Measurements from ENCODE around the gene NRAP. TPM values are rescaled to one million over a fixed set of nuclear protein-coding genes. Genes with fewer than 3 reads are reported as not detected.

NRAP gene
- total RNA-seq, 4 donors from 2014 or later, result 0.07 to 0.37 TPM; not detected in 2

DNA sequence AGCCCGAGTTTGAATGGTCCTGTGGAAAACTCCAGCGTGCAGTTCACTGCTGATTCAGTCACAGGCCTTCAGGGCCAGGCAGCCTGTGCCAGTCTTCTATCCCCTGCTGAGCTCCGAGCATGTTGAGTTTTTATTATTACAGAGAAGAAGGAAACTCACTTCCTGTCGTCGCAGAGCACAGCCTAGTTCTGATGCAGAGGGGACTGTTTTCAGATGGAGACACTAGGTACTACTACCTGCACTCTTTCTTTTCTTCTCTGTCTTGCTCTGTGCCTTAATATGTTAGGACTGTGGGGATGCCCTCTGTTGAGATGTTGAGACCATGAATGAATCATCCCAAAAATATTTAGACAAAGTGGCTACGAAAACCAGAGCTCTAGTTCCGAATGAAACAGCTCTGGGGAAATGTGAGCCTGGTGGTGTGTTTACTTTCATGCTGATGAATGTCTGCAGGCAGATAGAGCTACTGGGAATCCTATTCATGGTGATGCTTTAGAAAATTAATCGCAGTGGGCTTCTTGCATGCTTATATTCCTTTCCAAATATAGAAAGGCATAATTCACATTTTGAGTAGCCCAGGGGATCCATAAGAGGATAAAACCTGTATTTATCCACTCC, 45.5 kb upstream of the NRAP start:
- DNase-seq, result no peak
- no peaks in the 10 kb centered on the region for H3K9me3 ChIP-seq
- H3K27ac ChIP-seq, result no peak overlapping the region
- no peaks in the 10 kb centered on the region for H3K36me3 ChIP-seq
- H3K27me3 ChIP-seq, result no peaks in the 10 kb centered on the region
- intact Hi-C loops (cut with DNase I; ENCODE audit: low total_unique reads), result no loop called here
- TF ChIP-seq, protein P1, sequence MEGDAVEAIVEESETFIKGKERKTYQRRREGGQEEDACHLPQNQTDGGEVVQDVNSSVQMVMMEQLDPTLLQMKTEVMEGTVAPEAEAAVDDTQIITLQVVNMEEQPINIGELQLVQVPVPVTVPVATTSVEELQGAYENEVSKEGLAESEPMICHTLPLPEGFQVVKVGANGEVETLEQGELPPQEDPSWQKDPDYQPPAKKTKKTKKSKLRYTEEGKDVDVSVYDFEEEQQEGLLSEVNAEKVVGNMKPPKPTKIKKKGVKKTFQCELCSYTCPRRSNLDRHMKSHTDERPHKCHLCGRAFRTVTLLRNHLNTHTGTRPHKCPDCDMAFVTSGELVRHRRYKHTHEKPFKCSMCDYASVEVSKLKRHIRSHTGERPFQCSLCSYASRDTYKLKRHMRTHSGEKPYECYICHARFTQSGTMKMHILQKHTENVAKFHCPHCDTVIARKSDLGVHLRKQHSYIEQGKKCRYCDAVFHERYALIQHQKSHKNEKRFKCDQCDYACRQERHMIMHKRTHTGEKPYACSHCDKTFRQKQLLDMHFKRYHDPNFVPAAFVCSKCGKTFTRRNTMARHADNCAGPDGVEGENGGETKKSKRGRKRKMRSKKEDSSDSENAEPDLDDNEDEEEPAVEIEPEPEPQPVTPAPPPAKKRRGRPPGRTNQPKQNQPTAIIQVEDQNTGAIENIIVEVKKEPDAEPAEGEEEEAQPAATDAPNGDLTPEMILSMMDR (IDR thresholded peaks at IDR 0.05), result no peak
- no peak for TF ChIP-seq POLR2A (IDR thresholded peaks at IDR 0.05)
- no peak overlapping the region for H3K4me3 ChIP-seq
- no peaks in the 10 kb centered on the region for H3K4me1 ChIP-seq

DNA sequence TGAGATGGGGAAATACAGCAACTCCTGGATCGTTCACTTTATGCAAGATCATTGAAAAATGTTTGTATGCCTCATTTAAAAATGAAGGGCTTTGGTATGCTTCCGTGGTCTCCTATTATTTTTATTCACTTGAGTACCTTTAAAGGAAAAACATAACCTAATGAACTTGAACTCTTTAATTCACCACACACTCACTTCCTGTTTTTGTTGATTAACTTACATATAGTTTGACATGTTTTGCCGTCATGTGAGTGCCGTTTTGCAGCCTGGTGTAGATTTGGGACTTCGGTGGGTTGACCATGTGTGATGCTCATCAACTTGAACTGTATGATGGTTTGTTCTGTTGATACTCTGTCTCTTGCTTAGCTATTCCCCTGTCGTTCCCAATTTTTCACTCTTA, 44.8 kb upstream of the NRAP start:
- Histone ChIP-seq H3K9me3 (no peaks in the 10 kb centered on the region), H3K27me3 (no peaks in the 10 kb centered on the region), H3K4me3 (no peak overlapping the region), H3K36me3 (no peaks in the 10 kb centered on the region), H3K27ac (no peak overlapping the region), H3K4me1 (no peaks in the 10 kb centered on the region)
- TF ChIP-seq, protein P1 (IDR thresholded peaks at IDR 0.05), result no peak
- no peak for TF ChIP-seq POLR2A (IDR thresholded peaks at IDR 0.05)
- intact Hi-C loops (cut with DNase I; ENCODE audit: low total_unique reads), result no loop called here
- DNase-seq, result no peak

DNA sequence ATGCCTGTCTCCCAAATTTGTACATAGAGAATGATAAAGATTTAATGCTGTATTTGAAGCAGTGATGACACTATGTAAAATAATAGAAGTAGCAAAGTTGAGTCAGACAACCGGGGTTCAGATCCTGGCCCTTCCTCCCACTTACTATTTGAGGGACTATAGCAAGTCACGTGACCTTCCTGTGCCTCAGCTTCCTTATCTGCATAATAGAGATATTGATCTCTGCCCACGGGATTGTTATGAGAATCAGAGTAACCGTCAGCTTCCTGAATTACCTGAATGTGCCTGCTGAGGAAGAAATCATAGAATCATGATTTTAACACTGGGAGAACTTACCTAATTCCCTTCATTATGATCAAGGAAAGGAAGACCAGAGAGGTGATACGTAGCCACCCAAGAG, 42.8 kb upstream of the NRAP start:
- no peaks in the 10 kb centered on the region for H3K27me3 ChIP-seq
- DNase-seq, result no peak
- H3K36me3 ChIP-seq, result no peaks in the 10 kb centered on the region
- no peaks in the 10 kb centered on the region for H3K4me1 ChIP-seq
- H3K9me3 ChIP-seq, result no peaks in the 10 kb centered on the region
- intact Hi-C loops (cut with DNase I; ENCODE audit: low total_unique reads), result no loop called here
- TF ChIP-seq, protein P1 (IDR thresholded peaks at IDR 0.05), result no peak
- no peak for TF ChIP-seq POLR2A (IDR thresholded peaks at IDR 0.05)
- H3K4me3 ChIP-seq, result no peak overlapping the region
- H3K27ac ChIP-seq, result no peak overlapping the region

DNA sequence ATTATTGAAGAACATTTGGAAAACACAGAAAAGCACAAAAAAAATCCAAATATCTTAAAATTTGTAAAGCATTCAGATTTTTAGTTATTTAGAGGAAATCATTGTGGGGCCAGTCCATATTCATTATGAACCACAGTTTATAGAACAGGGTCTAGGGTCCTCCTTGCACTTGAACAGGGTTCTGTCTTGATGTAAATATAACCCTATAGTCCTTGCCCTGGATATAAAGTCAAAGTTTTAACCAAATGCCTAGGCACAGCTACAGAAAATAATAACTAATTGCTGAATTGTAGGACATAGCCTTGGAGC, 41.5 kb upstream of the NRAP start:
- no peak overlapping the region for H3K27ac ChIP-seq
- intact Hi-C loops (cut with DNase I; ENCODE audit: low total_unique reads), result no loop called here
- no peaks in the 10 kb centered on the region for H3K27me3 ChIP-seq
- H3K36me3 ChIP-seq, result no peaks in the 10 kb centered on the region
- no peak overlapping the region for H3K4me3 ChIP-seq
- no peaks in the 10 kb centered on the region for H3K9me3 ChIP-seq
- TF ChIP-seq, protein P1 (IDR thresholded peaks at IDR 0.05), result no peak
- TF ChIP-seq POLR2A (IDR thresholded peaks at IDR 0.05), result no peak
- H3K4me1 ChIP-seq, result no peaks in the 10 kb centered on the region
- no peak for DNase-seq

DNA sequence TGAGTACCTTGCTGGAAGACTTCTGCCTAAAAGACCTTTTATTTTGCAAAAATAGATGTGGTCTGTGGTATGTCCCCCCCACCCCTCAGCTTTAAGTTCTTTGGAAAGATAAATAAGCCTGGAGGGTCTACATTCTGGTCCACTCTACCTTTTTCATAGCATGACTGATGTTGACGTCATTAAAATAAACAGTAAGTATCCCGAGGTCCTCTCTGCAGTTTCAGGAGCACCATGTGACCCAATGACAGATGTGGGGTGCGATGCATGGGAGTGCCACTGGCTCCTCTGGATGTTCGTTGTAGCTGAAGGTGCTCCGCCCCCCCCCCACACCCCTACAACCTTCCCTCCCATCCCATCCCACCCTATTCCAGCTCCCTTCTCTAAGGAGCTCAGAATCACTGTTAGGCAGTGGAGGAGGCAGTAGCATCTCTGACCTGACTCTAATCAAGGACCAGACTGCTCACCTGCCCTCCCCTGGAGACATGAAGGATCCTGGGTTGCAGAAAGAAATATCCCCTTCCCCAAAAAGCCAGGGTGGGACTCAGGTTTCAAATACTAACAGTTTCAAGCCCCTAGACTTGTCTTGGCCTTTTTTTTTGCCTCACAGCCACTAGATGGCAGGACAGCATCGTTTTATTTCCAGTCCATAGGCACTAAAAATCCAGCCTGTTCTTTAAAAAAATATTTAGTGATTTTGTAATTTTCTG, 40.9 kb upstream of the NRAP start:
- Histone ChIP-seq H3K4me1 (no peaks in the 10 kb centered on the region), H3K36me3 (no peaks in the 10 kb centered on the region), H3K4me3 (no peak overlapping the region), H3K27ac (no peak overlapping the region), H3K9me3 (no peaks in the 10 kb centered on the region), H3K27me3 (no peaks in the 10 kb centered on the region)
- no peak for DNase-seq
- TF ChIP-seq, protein P1 (IDR thresholded peaks at IDR 0.05), result peak in 3 of 4 experiments; percentile 17 to 39 (median 37)
- no peak for TF ChIP-seq POLR2A (IDR thresholded peaks at IDR 0.05)
- intact Hi-C loops (cut with DNase I; ENCODE audit: low total_unique reads), result no loop called here
